Astrocyte (in vitro differentiated cells and primary cell): ENCODE measurements around the gene PFDN1. TPM values are rescaled to one million over a fixed set of nuclear protein-coding genes. Genes with fewer than 3 reads are reported as not detected.
A peak's percentile ranks its signal among the peaks of the same experiment; 100 is the strongest.

ENCODE experiments used
- DNase-seq: peaks from one replicate; pipeline ENCODE4 v3.0.0-alpha.2; 2010; ENCODE audit warnings: low read depth
- FAIRE-seq: peaks from 2 replicates; lab custom pipeline; 2011; peaks lifted over from hg19 to GRCh38; lab: Jason Lieb, UNC
- H2AFZ ChIP-seq: 2 replicates; pipeline ENCODE4 v1.6.0; 2012; ENCODE audit warnings: low read depth, low read length, inconsistent platforms
- H3K27ac ChIP-seq: 2 replicates; pipeline ENCODE4 v1.5.1; 2011; ENCODE audit warnings: low read depth, low read length, inconsistent platforms
- H3K27me3 ChIP-seq: 2 replicates; pipeline ENCODE4 v1.6.0; 2011; ENCODE audit warnings: low read length, inconsistent platforms; ENCODE audit not compliant: insufficient read depth
- H3K36me3 ChIP-seq: 2 replicates; pipeline ENCODE4 v1.5.1; 2011; ENCODE audit warnings: low read length, inconsistent platforms; ENCODE audit not compliant: insufficient read depth
- H3K4me1 ChIP-seq: 2 replicates; pipeline ENCODE4 v1.5.1; 2011; ENCODE audit warnings: low read length, inconsistent platforms; ENCODE audit not compliant: insufficient read depth
- H3K4me2 ChIP-seq: 2 replicates; pipeline ENCODE4 v1.6.0; 2012; ENCODE audit warnings: low read length, inconsistent platforms
- H3K4me3 ChIP-seq: 2 replicates; pipeline ENCODE4 v1.5.1; 2011; ENCODE audit warnings: low read depth, mild to moderate bottlenecking, low read length, inconsistent platforms; ENCODE audit not compliant: insufficient read depth
- H3K79me2 ChIP-seq: 2 replicates; pipeline ENCODE4 v1.6.0; 2012; ENCODE audit warnings: mild to moderate bottlenecking, low read length, inconsistent platforms; ENCODE audit not compliant: insufficient read depth
- H3K9ac ChIP-seq: 2 replicates; pipeline ENCODE4 v1.6.0; 2012; ENCODE audit warnings: mild to moderate bottlenecking, low read length, inconsistent platforms
- H3K9me3 ChIP-seq: 2 replicates; pipeline ENCODE4 v1.5.1; 2012; ENCODE audit warnings: low read depth, mild to moderate bottlenecking, low read length, inconsistent platforms; ENCODE audit not compliant: insufficient read depth
- H4K20me1 ChIP-seq: 2 replicates; pipeline ENCODE4 v1.6.0; 2012; ENCODE audit warnings: low read length, inconsistent platforms; ENCODE audit not compliant: insufficient read depth
- H3K27ac Mint-ChIP-seq: one replicate; pipeline ENCODE4 v1.8.0; 2021; ENCODE audit warnings: mild to moderate bottlenecking, mixed read lengths; ENCODE audit not compliant: unreplicated experiment
- H3K27me3 Mint-ChIP-seq: one replicate; pipeline ENCODE4 v1.8.0; 2021; ENCODE audit warnings: low read depth, mixed read lengths; ENCODE audit not compliant: unreplicated experiment
- H3K36me3 Mint-ChIP-seq: one replicate; pipeline ENCODE4 v1.8.0; 2021; ENCODE audit warnings: low read depth, mixed read lengths; ENCODE audit not compliant: unreplicated experiment
- H3K4me1 Mint-ChIP-seq: one replicate; pipeline ENCODE4 v1.8.0; 2021; ENCODE audit warnings: low read depth, mixed read lengths; ENCODE audit not compliant: unreplicated experiment
- H3K4me3 Mint-ChIP-seq: one replicate; pipeline ENCODE4 v1.8.0; 2021; ENCODE audit warnings: mild to moderate bottlenecking, moderate library complexity, mixed read lengths; ENCODE audit not compliant: unreplicated experiment
- H3K9me3 Mint-ChIP-seq: one replicate; pipeline ENCODE4 v1.8.0; 2021; ENCODE audit warnings: mild to moderate bottlenecking, mixed read lengths; ENCODE audit not compliant: unreplicated experiment
- EZH2 ChIP-seq: IDR thresholded peaks from 2 replicates; pipeline ENCODE4 v1.6.1; 2012; ENCODE audit warnings: mild to moderate bottlenecking, low read length, inconsistent platforms; ENCODE audit not compliant: insufficient read depth
- total RNA-seq: library from RNA; stranded (reverse); gene quantifications from 2 replicates; pipeline ENCODE4 v1.2.1, GENCODE V29; 2021
- TF ChIP-seq, protein P1 (sequence below): IDR thresholded peaks from 2 replicates; pipeline ENCODE4 v1.5.1; 2011; ENCODE audit warnings: low read depth, mild to moderate bottlenecking, inconsistent platforms, low read length, moderate library complexity; ENCODE audit not compliant: insufficient read depth

Gene PFDN1
- total RNA-seq, 1 donor from 2014 or later: 202 TPM

DNA sequence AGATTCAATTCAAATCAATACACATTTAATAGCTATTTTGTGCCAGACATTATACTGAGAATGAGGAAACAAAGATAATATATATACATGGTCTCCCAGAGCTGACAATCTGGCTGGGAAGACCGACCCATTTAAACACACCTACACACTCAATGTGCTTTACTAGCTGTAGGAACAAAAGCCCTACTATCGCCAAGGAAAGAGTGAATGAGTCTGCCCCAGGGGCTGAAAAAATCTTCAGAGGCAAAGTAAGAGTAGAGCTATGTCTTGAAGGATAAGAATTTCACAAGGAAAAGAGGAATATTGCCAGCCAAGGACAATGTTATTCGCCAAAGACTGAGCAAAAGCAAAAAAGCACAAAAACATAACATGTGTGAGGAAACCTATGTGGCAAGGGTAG, 6.6 kb downstream of the PFDN1 start:
- Histone ChIP-seq H3K9ac (peak overlapping the region; percentile 27), H3K4me1 (peaks cover 81% of the 10 kb centered on the region), H3K79me2 (peaks cover 85% of the 10 kb centered on the region), H2AFZ (no peak overlapping the region), H3K27me3 (no peaks in the 10 kb centered on the region), H3K27ac (peak overlapping the region; percentile 98), H3K9me3 (no peaks in the 10 kb centered on the region), H4K20me1 (no peaks in the 10 kb centered on the region), H3K4me3 (no peak overlapping the region), H3K36me3 (no peaks in the 10 kb centered on the region), H3K4me2 (no peak overlapping the region)
- H3K4me3 Mint-ChIP-seq: peak overlapping the region; percentile 67
- peak overlapping the region; percentile 99 for H3K27ac Mint-ChIP-seq
- H3K9me3 Mint-ChIP-seq: no peaks in the 10 kb centered on the region
- FAIRE-seq (peak; percentile 62), DNase-seq (no peak)
- H3K36me3 Mint-ChIP-seq: peaks cover 10% of the 10 kb centered on the region
- no peaks in the 10 kb centered on the region for H3K27me3 Mint-ChIP-seq
- peaks cover 80% of the 10 kb centered on the region for H3K4me1 Mint-ChIP-seq
- no peak for TF ChIP-seq EZH2
- TF ChIP-seq, protein P1, sequence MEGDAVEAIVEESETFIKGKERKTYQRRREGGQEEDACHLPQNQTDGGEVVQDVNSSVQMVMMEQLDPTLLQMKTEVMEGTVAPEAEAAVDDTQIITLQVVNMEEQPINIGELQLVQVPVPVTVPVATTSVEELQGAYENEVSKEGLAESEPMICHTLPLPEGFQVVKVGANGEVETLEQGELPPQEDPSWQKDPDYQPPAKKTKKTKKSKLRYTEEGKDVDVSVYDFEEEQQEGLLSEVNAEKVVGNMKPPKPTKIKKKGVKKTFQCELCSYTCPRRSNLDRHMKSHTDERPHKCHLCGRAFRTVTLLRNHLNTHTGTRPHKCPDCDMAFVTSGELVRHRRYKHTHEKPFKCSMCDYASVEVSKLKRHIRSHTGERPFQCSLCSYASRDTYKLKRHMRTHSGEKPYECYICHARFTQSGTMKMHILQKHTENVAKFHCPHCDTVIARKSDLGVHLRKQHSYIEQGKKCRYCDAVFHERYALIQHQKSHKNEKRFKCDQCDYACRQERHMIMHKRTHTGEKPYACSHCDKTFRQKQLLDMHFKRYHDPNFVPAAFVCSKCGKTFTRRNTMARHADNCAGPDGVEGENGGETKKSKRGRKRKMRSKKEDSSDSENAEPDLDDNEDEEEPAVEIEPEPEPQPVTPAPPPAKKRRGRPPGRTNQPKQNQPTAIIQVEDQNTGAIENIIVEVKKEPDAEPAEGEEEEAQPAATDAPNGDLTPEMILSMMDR: no peak

DNA sequence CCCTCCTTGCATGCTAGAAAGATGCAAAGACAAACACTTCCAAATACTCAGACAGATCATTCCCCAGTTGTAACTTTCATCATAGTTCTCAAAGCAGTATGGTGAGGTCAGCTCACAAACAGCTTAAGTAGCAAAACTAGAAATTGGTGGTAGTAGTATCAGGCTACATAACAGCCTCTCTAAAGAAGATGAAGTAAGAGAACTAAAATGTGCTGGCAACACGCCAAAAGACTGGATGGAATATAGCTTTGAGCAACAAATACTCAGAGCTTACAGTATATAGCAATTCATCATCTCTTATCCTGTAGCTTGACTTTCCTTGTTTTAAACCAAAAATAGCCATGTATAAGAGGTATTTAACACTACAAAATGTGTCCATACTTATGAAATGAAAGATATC, 7.5 kb downstream of the PFDN1 start:
- H4K20me1 ChIP-seq: no peaks in the 10 kb centered on the region
- peak overlapping the region; percentile 99 for H3K27ac Mint-ChIP-seq
- H3K36me3 Mint-ChIP-seq: peaks cover 10% of the 10 kb centered on the region
- peaks cover 79% of the 10 kb centered on the region for H3K4me1 ChIP-seq
- peak overlapping the region; percentile 37 for H3K4me2 ChIP-seq
- no peaks in the 10 kb centered on the region for H3K36me3 ChIP-seq
- TF ChIP-seq, protein P1: no peak
- TF ChIP-seq EZH2: no peak
- H3K4me3 Mint-ChIP-seq: peak overlapping the region; percentile 24
- DNase-seq: peak; percentile 98
- H3K9me3 ChIP-seq: no peaks in the 10 kb centered on the region
- H3K4me3 ChIP-seq: no peak overlapping the region
- peak overlapping the region; percentile 29 for H3K9ac ChIP-seq
- H3K27me3 ChIP-seq: no peaks in the 10 kb centered on the region
- H2AFZ ChIP-seq: no peak overlapping the region
- peak; percentile 67 for FAIRE-seq
- H3K4me1 Mint-ChIP-seq: peaks cover 83% of the 10 kb centered on the region
- peaks cover 85% of the 10 kb centered on the region for H3K79me2 ChIP-seq
- H3K27ac ChIP-seq: peak overlapping the region; percentile 98
- no peaks in the 10 kb centered on the region for H3K9me3 Mint-ChIP-seq
- H3K27me3 Mint-ChIP-seq: no peaks in the 10 kb centered on the region

DNA sequence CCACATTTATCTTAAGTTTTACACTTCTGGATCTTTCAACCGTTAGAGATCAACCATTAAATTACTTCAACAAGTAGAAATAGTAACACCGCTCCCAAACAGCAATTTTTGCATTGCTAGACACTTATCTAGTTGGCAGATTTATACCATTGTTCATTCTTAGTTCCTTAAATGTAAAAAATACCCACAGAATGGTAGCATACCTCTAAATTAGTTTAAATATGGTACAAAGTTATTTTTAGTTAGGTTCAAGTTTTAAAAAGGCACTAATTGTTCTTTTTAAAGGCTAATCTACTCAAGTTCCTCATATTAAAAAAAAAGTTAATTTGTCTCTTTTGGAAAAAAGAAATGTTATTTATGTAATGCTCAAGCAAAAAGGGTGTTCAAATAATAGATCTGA, 8.1 kb downstream of the PFDN1 start:
- FAIRE-seq (no peak), DNase-seq (no peak)
- no peaks in the 10 kb centered on the region for H3K27me3 ChIP-seq
- Mint-ChIP-seq H3K4me3 (peak overlapping the region; percentile 35), H3K27me3 (no peaks in the 10 kb centered on the region), H3K4me1 (peaks cover 85% of the 10 kb centered on the region), H3K9me3 (no peaks in the 10 kb centered on the region), H3K27ac (peak overlapping the region; percentile 99), H3K36me3 (peaks cover 6% of the 10 kb centered on the region)
- H3K9me3 ChIP-seq: no peaks in the 10 kb centered on the region
- peak overlapping the region; percentile 98 for H3K27ac ChIP-seq
- H2AFZ ChIP-seq: no peak overlapping the region
- TF ChIP-seq, protein P1: no peak
- TF ChIP-seq EZH2: no peak
- H3K4me2 ChIP-seq: peak overlapping the region; percentile 6
- H3K4me1 ChIP-seq: peaks cover 79% of the 10 kb centered on the region
- no peaks in the 10 kb centered on the region for H3K36me3 ChIP-seq
- peaks cover 85% of the 10 kb centered on the region for H3K79me2 ChIP-seq
- no peak overlapping the region for H3K4me3 ChIP-seq
- H3K9ac ChIP-seq: peak overlapping the region; percentile 49
- H4K20me1 ChIP-seq: peaks cover 5% of the 10 kb centered on the region
